Chondrocyte (in vitro differentiated cells): ENCODE data around the gene TNFSF4. TPM values are rescaled to one million over a fixed set of nuclear protein-coding genes. Genes with fewer than 3 reads are reported as not detected.
A peak's percentile ranks its signal among the peaks of the same experiment; 100 is the strongest.

Experiments
- DNase-seq: peaks from one replicate; pipeline ENCODE4 v3.0.0; 2021; ENCODE audit warnings: mixed read lengths, low spot score
- H3K27ac Mint-ChIP-seq: one replicate; pipeline ENCODE4 v1.8.0; 2021; ENCODE audit warnings: mild to moderate bottlenecking, moderate library complexity, mixed read lengths; ENCODE audit not compliant: unreplicated experiment
- H3K27me3 Mint-ChIP-seq: 2 replicates; pipeline ENCODE4 v1.8.0; 2021; ENCODE audit warnings: low read depth, mixed read lengths
- H3K36me3 Mint-ChIP-seq: 2 replicates; pipeline ENCODE4 v1.8.0; 2021; ENCODE audit warnings: low read depth, mixed read lengths
- H3K4me1 Mint-ChIP-seq: 2 replicates; pipeline ENCODE4 v1.8.0; 2021; ENCODE audit warnings: low read depth, mild to moderate bottlenecking, mixed read lengths
- H3K4me3 Mint-ChIP-seq: one replicate; pipeline ENCODE4 v1.8.0; 2021; ENCODE audit warnings: mild to moderate bottlenecking, moderate library complexity, mixed read lengths; ENCODE audit not compliant: unreplicated experiment
- H3K9me3 Mint-ChIP-seq: 2 replicates; pipeline ENCODE4 v1.8.0; 2021; ENCODE audit warnings: low read depth, mixed read lengths
- CTCF ChIP-seq: fragments of 200-600 bp; sonication (generic); IDR thresholded peaks from 2 replicates; pipeline ENCODE4 v1.5.0; 2021; ENCODE audit warnings: antibody characterized with exemption, mild to moderate bottlenecking, moderate library complexity
- total RNA-seq: library from RNA; stranded (reverse); gene quantifications from 3 replicates; pipeline ENCODE4 v1.2.1, GENCODE V29; 2021

Gene TNFSF4
- total RNA-seq, 1 donor from 2014 or later: 0.77 TPM

- no peak for DNase-seq
- Mint-ChIP-seq H3K4me3 (no peak overlapping the region), H3K27me3 (peaks cover 9% of the 10 kb centered on the region), H3K36me3 (no peaks in the 10 kb centered on the region), H3K27ac (no peak overlapping the region), H3K4me1 (peaks cover 21% of the 10 kb centered on the region), H3K9me3 (no peaks in the 10 kb centered on the region)
- TF ChIP-seq CTCF: peak; percentile 91
Measured at GRCh38 chr1:173202424-173203145, 4.5 kb downstream of the TNFSF4 start.

- H3K4me3 Mint-ChIP-seq: no peak overlapping the region
- no peak for TF ChIP-seq CTCF
- no peak overlapping the region for H3K27ac Mint-ChIP-seq
- no peaks in the 10 kb centered on the region for H3K9me3 Mint-ChIP-seq
- peaks cover 17% of the 10 kb centered on the region for H3K4me1 Mint-ChIP-seq
- DNase-seq: no peak
- H3K36me3 Mint-ChIP-seq: no peaks in the 10 kb centered on the region
- peaks cover 9% of the 10 kb centered on the region for H3K27me3 Mint-ChIP-seq
Measured at GRCh38 chr1:173201969-173202368, 5.2 kb downstream of the TNFSF4 start.

GRCh38 chr1:173195596-173196088 is 11.5 kb downstream of the TNFSF4 start:
- Mint-ChIP-seq H3K27ac (no peak overlapping the region), H3K27me3 (peaks cover 15% of the 10 kb centered on the region), H3K4me1 (peaks cover 16% of the 10 kb centered on the region), H3K4me3 (no peak overlapping the region), H3K9me3 (no peaks in the 10 kb centered on the region), H3K36me3 (peaks cover 2% of the 10 kb centered on the region)
- TF ChIP-seq CTCF: no peak
- DNase-seq: no peak

- DNase-seq: no peak
- H3K27ac Mint-ChIP-seq: no peak overlapping the region
- no peak for TF ChIP-seq CTCF
- no peak overlapping the region for H3K4me3 Mint-ChIP-seq
- H3K4me1 Mint-ChIP-seq: peaks cover 26% of the 10 kb centered on the region
- H3K9me3 Mint-ChIP-seq: no peaks in the 10 kb centered on the region
- peaks cover 13% of the 10 kb centered on the region for H3K27me3 Mint-ChIP-seq
- peaks cover 2% of the 10 kb centered on the region for H3K36me3 Mint-ChIP-seq
Measured at GRCh38 chr1:173193639-173194038, 13.5 kb downstream of the TNFSF4 start.

GRCh38 chr1:173191011-173191705 is 16.0 kb downstream of the TNFSF4 start:
- TF ChIP-seq CTCF: no peak
- Mint-ChIP-seq H3K36me3 (peaks cover 2% of the 10 kb centered on the region), H3K4me3 (peak overlapping the region; percentile 8), H3K9me3 (no peaks in the 10 kb centered on the region), H3K27ac (peak overlapping the region; percentile 90), H3K4me1 (peaks cover 26% of the 10 kb centered on the region), H3K27me3 (peaks cover 19% of the 10 kb centered on the region)
- DNase-seq: no peak
